ENCODE measurements around the gene FOXK1.

Gene FOXK1

GRCh38 chr7:4782333-4783291, 100.5 kb downstream of the FOXK1 start:
- in situ Hi-C loops (cut with HindIII; ENCODE audit: low sequenced_read_pairs), result no loop called here
- no peak for TF ChIP-seq CTCF (IDR thresholded peaks at IDR 0.05; ENCODE audit: low read depth, low read length, missing control alignments)

DNA sequence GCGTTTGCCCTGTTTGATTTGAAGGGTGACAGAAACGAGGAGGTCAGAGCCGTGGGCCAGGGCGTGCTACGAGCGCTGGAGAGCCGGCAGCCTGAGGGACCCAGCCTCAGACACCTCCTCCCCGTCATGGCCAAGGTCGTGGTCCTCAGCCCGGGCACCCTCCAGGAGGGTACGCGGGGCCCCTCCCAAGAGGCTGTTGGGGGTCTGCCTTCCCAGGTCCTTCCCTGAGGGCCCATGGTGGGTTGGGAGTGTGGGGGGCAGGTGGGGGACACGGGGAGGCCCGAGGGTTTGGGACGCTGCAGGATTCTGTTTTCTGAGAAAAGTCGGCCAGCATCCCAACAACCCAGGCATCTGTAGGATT, 101.2 kb downstream of the FOXK1 start:
- no peak for TF ChIP-seq CTCF (IDR thresholded peaks at IDR 0.05; ENCODE audit: low read depth, low read length, missing control alignments)
- no peak for DNase-seq (ENCODE audit: low read depth)
- in situ Hi-C loops (cut with HindIII; ENCODE audit: low sequenced_read_pairs), result no loop called here
- no peak overlapping the region for H3K4me3 ChIP-seq (ENCODE audit: low read depth, low read length)

More at GRCh38 chr7:4782333-4783291, 100.5 kb downstream of the FOXK1 start:
- H3K4me3 ChIP-seq (ENCODE audit: low read depth, low read length), result no peak overlapping the region
- no peak for DNase-seq (ENCODE audit: low read depth)

DNA sequence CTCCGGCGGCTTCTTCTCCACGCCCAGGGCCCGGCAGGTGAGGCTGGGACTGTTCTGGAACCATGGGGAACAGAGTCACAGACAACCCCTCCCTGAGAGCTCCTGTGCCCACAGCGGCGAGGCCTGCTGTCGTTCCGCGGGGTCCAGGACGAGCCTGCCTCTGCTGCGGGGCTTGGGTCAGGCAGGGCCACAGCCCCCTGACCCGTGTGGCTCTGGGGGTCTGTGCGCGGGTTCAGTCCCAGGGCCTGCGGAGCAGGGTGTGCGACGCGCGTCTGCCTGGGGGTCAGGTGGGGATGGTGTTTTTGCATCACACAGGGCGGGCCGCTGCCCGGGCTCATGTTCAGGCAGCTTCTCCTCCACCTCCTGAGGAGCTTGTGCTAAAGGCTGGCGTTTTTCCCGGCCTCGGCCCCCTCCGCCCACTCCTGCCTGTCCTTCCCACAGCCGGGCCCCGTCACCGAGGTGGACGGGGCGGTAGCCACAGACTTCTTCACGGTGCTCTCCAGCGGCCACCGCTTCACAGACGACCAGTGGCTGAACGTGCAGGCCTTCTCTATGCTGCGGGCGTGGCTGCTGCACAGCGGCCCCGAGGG, 101.8 kb downstream of the FOXK1 start:
- no peak overlapping the region for H3K4me3 ChIP-seq (ENCODE audit: low read depth, low read length)
- no peak for DNase-seq (ENCODE audit: low read depth)
- in situ Hi-C loops (cut with HindIII; ENCODE audit: low sequenced_read_pairs), result no loop called here
- TF ChIP-seq CTCF (IDR thresholded peaks at IDR 0.05; ENCODE audit: low read depth, low read length, missing control alignments), result no peak

DNA sequence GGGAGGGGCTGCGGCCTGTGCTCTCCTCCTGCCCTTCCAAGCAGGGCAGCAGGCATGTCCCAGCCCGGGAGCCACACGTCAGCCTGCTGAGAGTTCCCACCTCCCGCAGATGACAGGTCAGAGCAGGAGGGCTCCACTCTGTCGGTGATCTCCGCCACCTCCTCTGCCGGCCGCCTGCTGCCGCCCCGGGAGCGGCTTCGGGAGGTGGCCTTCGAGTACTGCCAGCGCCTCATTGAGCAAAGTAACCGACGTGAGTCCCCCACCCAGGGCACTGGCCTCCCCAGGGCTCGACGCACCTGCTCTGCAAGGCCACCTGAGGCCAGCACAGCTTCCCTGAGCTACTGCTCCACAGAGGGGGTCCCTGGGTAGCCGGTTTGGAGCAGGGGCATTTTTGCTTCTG, 102.7 kb downstream of the FOXK1 start:
- in situ Hi-C loops (cut with HindIII; ENCODE audit: low sequenced_read_pairs), result no loop called here
- TF ChIP-seq CTCF (IDR thresholded peaks at IDR 0.05; ENCODE audit: low read depth, low read length, missing control alignments), result no peak

DNA sequence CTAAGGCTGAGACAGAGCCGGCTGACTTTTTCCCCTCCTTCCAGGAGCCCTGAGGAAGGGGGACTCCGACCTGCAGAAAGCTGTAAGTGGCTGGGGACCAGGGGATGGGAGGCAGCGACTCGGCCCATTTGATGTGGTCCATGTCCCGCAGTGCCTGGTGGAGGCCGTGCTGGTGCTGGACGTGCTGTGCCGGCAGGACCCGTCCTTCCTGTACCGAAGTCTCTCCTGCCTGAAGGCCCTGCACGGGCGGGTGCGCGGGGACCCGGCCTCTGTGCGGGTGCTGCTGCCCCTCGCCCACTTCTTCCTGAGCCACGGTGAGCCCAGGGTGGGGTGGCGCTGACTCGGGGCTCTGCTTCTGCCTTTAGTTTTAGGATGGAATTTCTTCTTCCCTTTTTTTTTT, 103.3 kb downstream of the FOXK1 start:
- TF ChIP-seq CTCF (IDR thresholded peaks at IDR 0.05; ENCODE audit: low read depth, low read length, missing control alignments), result no peak
- in situ Hi-C loops (cut with HindIII; ENCODE audit: low sequenced_read_pairs), result no loop called here
- DNase-seq (ENCODE audit: low read depth), result no peak

More for the DNA sequence above, 102.7 kb downstream of the FOXK1 start:
- no peak for DNase-seq (ENCODE audit: low read depth)
- no peak overlapping the region for H3K4me3 ChIP-seq (ENCODE audit: low read depth, low read length)

GRCh38 chr7:4786015-4786414, 103.9 kb downstream of the FOXK1 start:
- no peak overlapping the region for H3K4me3 ChIP-seq (ENCODE audit: low read depth, low read length)
- no peak for DNase-seq (ENCODE audit: low read depth)
- TF ChIP-seq CTCF (IDR thresholded peaks at IDR 0.05; ENCODE audit: low read depth, low read length, missing control alignments), result no peak
- in situ Hi-C loops (cut with HindIII; ENCODE audit: low sequenced_read_pairs), result no loop called here

More for the DNA sequence above, 103.3 kb downstream of the FOXK1 start:
- H3K4me3 ChIP-seq (ENCODE audit: low read depth, low read length), result no peak overlapping the region

All from astrocyte of the cerebellum (primary cell).